Activated naive CD4-positive, alpha-beta T cell treated with anti-CD3 and anti-CD28 coated beads, Interleukin-2, amount 10 ng/mL, durations not matched to agents 7 days and 5 days (primary cell): ENCODE measurements around the gene FGGY.

Experiments
- CTCF ChIA-PET: fragments of 350-600 bp; sonication (Branson Sonifier 250); formaldehyde crosslinking; loops from one replicate; lab custom pipeline; 2021; ENCODE audit warnings: antibody characterized with exemption; lab: Charles Lee
- DNase-seq: peaks from one replicate; pipeline ENCODE4 v3.0.0-alpha.2; 2020
- H3K27ac Mint-ChIP-seq: one replicate; pipeline ENCODE4 v1.8.0; 2021; ENCODE audit warnings: mild to moderate bottlenecking, moderate library complexity, mixed read lengths
- H3K27me3 Mint-ChIP-seq: one replicate; pipeline ENCODE4 v1.8.0; 2021; ENCODE audit warnings: mild to moderate bottlenecking, mixed read lengths
- H3K36me3 Mint-ChIP-seq: one replicate; pipeline ENCODE4 v1.8.0; 2021; ENCODE audit warnings: mixed read lengths
- H3K4me1 Mint-ChIP-seq: one replicate; pipeline ENCODE4 v1.8.0; 2021; ENCODE audit warnings: mixed read lengths
- H3K4me3 Mint-ChIP-seq: one replicate; pipeline ENCODE4 v1.8.0; 2021; ENCODE audit warnings: mild to moderate bottlenecking, moderate library complexity, mixed read lengths
- H3K9me3 Mint-ChIP-seq: one replicate; pipeline ENCODE4 v1.8.0; 2021; ENCODE audit warnings: mixed read lengths

Gene FGGY

DNA sequence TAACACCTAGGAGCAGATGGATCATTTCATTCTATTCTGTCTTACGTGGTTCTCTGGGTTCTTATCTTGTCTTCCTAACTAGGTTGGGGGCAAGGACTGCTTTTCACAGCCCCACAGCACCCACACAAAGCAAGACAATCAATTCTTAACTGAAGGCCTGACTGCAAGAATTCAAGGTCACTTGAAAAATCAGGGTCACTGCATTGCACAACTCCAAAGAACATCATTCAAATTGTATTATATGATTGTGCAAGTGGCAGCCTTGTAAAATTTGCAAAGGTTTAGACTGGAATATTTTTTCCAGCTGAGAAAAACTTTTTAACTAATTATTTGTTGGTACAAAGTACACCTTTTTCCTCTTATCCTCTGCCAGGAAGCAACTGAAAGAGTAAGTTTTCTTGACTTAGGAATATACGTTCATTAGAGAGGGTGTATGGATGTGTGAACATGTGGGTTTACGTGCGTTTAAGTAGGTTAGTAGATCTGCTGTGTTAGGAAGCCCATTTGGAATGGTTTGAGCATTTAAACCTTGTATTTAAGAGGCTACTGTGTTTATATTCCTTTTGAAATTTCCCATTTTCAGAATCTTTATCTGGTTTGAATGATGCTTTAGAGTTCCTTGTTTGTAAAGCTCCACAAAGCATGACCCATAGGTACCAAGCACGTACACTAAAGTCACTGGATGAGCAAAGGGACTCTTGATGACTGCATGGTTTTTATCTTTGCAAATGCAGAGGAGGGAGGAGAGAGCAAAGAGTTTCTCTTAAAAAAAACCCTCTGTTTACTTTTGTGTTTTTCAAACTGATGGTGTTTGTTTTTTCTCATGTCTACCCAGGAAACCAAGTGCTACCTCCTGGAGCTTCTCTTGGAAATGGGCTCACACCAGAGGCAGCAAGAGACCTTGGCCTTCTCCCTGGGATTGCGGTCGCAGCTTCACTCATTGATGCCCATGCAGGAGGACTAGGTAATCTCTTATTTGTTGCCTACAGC lies 214.9 kb downstream of the FGGY start:
- CTCF ChIA-PET = no interaction called here
- no peak overlapping the region for H3K4me3 Mint-ChIP-seq
- no peaks in the 10 kb centered on the region for H3K9me3 Mint-ChIP-seq
- H3K4me1 Mint-ChIP-seq = no peaks in the 10 kb centered on the region
- no peaks in the 10 kb centered on the region for H3K27me3 Mint-ChIP-seq
- no peak overlapping the region for H3K27ac Mint-ChIP-seq
- no peak for DNase-seq
- H3K36me3 Mint-ChIP-seq = no peaks in the 10 kb centered on the region

DNA sequence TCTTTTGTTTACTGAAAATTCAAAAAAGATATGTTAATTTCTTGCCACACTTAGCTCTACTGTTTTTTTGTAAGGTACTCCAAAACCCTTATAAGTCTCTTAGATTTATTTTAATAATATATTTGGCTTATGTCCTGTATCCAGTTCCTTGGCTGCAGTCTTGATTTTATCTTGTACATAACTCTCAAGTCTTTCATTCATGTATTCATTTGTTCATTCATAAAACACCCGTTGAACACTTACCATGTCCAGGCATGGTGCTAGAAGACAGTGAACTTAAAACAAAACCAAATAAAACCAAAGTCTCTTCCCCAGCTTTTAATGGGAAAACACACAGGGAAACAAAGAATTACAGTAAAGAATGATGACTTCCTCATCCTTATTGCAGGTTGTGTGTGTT lies 215.8 kb downstream of the FGGY start:
- DNase-seq = no peak
- Mint-ChIP-seq H3K9me3 (no peaks in the 10 kb centered on the region), H3K27me3 (no peaks in the 10 kb centered on the region), H3K4me3 (no peak overlapping the region), H3K4me1 (no peaks in the 10 kb centered on the region), H3K27ac (no peak overlapping the region), H3K36me3 (no peaks in the 10 kb centered on the region)
- CTCF ChIA-PET = no interaction called here

GRCh38 chr1:59514061-59514909 lies 217.4 kb downstream of the FGGY start:
- H3K9me3 Mint-ChIP-seq = no peaks in the 10 kb centered on the region
- H3K36me3 Mint-ChIP-seq = no peaks in the 10 kb centered on the region
- no peak overlapping the region for H3K27ac Mint-ChIP-seq
- DNase-seq = no peak
- no peaks in the 10 kb centered on the region for H3K4me1 Mint-ChIP-seq
- H3K4me3 Mint-ChIP-seq = no peak overlapping the region
- no peaks in the 10 kb centered on the region for H3K27me3 Mint-ChIP-seq
- CTCF ChIA-PET = no interaction called here

GRCh38 chr1:59516881-59517280 lies 220.0 kb downstream of the FGGY start:
- Mint-ChIP-seq H3K27me3 (no peaks in the 10 kb centered on the region), H3K4me3 (no peak overlapping the region), H3K9me3 (no peaks in the 10 kb centered on the region), H3K4me1 (no peaks in the 10 kb centered on the region), H3K36me3 (no peaks in the 10 kb centered on the region), H3K27ac (no peak overlapping the region)
- CTCF ChIA-PET = no interaction called here
- DNase-seq = no peak

- DNase-seq = no peak
- H3K36me3 Mint-ChIP-seq = no peaks in the 10 kb centered on the region
- no peak overlapping the region for H3K4me3 Mint-ChIP-seq
- no peaks in the 10 kb centered on the region for H3K27me3 Mint-ChIP-seq
- CTCF ChIA-PET = no interaction called here
- H3K4me1 Mint-ChIP-seq = no peaks in the 10 kb centered on the region
- H3K27ac Mint-ChIP-seq = no peak overlapping the region
- H3K9me3 Mint-ChIP-seq = no peaks in the 10 kb centered on the region
Measured at GRCh38 chr1:59520194-59520593, 223.3 kb downstream of the FGGY start.

GRCh38 chr1:59520827-59521418 lies 224.0 kb downstream of the FGGY start:
- no peaks in the 10 kb centered on the region for H3K9me3 Mint-ChIP-seq
- H3K4me3 Mint-ChIP-seq = no peak overlapping the region
- H3K27me3 Mint-ChIP-seq = no peaks in the 10 kb centered on the region
- no peaks in the 10 kb centered on the region for H3K36me3 Mint-ChIP-seq
- H3K27ac Mint-ChIP-seq = no peak overlapping the region
- no peaks in the 10 kb centered on the region for H3K4me1 Mint-ChIP-seq
- CTCF ChIA-PET = no interaction called here
- no peak for DNase-seq

DNA sequence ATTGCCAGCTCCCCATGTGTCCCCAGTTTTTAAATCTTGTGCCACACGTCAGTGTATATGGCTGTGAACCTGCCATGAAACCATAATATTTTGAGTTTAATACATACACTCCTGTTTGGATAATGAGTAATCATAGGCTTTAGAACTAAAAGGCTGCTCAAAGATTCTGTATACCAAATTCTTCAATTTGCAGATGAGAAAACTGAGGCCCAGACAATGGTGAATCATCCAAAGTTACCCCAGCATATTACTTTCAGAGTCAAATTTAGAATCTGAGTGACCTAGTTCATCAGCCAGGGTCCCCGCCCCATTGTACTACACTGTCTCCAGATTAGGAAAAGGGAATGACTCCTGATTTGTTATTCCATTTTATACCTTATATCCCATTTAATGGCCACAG lies 224.6 kb downstream of the FGGY start:
- H3K27ac Mint-ChIP-seq = no peak overlapping the region
- H3K9me3 Mint-ChIP-seq = no peaks in the 10 kb centered on the region
- H3K36me3 Mint-ChIP-seq = no peaks in the 10 kb centered on the region
- no peak overlapping the region for H3K4me3 Mint-ChIP-seq
- no peak for DNase-seq
- H3K27me3 Mint-ChIP-seq = no peaks in the 10 kb centered on the region
- CTCF ChIA-PET = no interaction called here
- no peaks in the 10 kb centered on the region for H3K4me1 Mint-ChIP-seq

- no peaks in the 10 kb centered on the region for H3K4me1 Mint-ChIP-seq
- H3K27ac Mint-ChIP-seq = no peak overlapping the region
- H3K36me3 Mint-ChIP-seq = no peaks in the 10 kb centered on the region
- H3K27me3 Mint-ChIP-seq = no peaks in the 10 kb centered on the region
- CTCF ChIA-PET = no interaction called here
- no peak for DNase-seq
- no peak overlapping the region for H3K4me3 Mint-ChIP-seq
- no peaks in the 10 kb centered on the region for H3K9me3 Mint-ChIP-seq
Measured at GRCh38 chr1:59522925-59523505, 226.1 kb downstream of the FGGY start.

DNA sequence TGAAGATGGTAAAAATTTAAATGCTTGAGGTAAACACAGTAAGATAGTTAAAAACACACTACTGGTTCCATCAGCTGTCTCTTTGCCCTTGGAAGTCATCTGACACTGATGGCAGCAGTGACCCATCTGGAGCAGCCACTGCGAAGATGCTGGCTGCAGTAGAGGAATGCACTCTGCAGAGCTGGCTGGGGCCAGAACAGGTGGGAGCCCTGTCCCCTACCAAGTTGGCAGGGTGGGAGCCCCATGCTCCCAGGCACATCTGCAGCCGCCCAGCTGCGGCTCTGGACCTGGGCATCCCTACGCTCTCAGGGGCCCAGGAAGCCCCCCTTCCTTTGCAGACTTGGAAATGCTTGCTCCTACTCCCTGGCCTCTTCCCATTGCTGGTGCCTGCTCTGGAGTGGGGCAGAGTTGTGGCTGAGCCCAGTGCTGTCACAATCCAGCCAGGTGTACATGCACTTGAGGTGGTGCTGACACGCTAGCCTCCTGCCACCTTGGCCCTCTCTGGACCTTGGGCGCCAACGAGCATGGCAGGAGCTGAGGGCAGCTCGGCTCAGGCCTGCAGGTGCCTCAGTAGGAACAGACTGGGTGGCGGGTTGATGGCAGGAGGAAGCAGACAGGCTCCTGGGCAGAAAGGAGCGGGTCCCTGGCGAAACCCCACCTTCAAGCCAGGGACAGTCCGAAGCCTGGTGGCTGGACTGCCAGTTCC lies 227.0 kb downstream of the FGGY start:
- Mint-ChIP-seq H3K9me3 (no peaks in the 10 kb centered on the region), H3K27me3 (no peaks in the 10 kb centered on the region), H3K27ac (no peak overlapping the region), H3K4me3 (no peak overlapping the region), H3K4me1 (no peaks in the 10 kb centered on the region), H3K36me3 (no peaks in the 10 kb centered on the region)
- no peak for DNase-seq
- CTCF ChIA-PET = interaction anchor here (1.6 kb wide), 1 partner anchor 13 kb away, joined by 3 read pairs; no protein-coding TSS in a partner anchor

DNA sequence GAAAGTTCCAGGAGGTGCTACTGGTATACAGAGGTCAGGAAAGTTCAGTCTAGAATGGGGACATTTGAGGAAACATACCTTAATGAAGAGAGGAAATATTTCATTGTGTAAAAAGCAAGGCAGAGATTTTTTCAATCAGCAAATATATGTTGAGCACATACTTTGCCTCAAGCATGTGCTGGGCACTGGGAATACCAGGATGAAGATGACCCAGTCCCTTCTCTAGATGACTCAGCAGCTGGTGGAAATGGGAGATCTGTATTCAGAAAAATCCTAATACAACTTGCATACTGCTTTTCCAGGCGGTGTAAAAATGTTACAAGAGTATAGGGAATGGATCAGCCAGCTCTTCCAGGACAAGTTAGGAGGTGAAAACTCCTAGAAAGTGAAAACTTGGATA lies 229.3 kb downstream of the FGGY start:
- no peaks in the 10 kb centered on the region for H3K36me3 Mint-ChIP-seq
- no peaks in the 10 kb centered on the region for H3K9me3 Mint-ChIP-seq
- H3K4me1 Mint-ChIP-seq = no peaks in the 10 kb centered on the region
- no peak for DNase-seq
- CTCF ChIA-PET = no interaction called here
- H3K27me3 Mint-ChIP-seq = no peaks in the 10 kb centered on the region
- no peak overlapping the region for H3K4me3 Mint-ChIP-seq
- H3K27ac Mint-ChIP-seq = no peak overlapping the region

DNA sequence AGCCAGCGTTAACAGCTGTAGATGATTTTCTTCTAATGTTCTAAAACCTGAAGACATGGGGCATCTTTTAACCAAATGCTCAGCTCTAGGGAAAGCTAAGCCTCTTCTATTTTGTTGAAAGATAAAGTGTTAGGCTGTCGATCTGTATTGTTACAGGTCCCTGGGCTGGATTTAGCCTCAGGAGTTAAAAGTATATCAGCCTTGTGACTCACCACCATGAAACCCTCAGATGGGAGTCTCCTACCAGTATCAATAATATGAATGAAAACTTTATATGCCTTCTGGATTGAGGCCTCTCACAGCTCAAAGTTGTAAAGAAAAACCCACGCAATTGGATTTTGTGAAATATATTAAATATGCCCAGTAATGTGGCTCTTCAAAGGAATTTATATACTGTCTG lies 231.6 kb downstream of the FGGY start:
- no peak overlapping the region for H3K4me3 Mint-ChIP-seq
- no peaks in the 10 kb centered on the region for H3K36me3 Mint-ChIP-seq
- H3K27me3 Mint-ChIP-seq = no peaks in the 10 kb centered on the region
- no peaks in the 10 kb centered on the region for H3K4me1 Mint-ChIP-seq
- H3K9me3 Mint-ChIP-seq = no peaks in the 10 kb centered on the region
- H3K27ac Mint-ChIP-seq = no peak overlapping the region
- DNase-seq = no peak
- CTCF ChIA-PET = interaction anchor here (0.9 kb wide), 1 partner anchor 231 kb away, joined by 3 read pairs; no protein-coding TSS in a partner anchor

DNA sequence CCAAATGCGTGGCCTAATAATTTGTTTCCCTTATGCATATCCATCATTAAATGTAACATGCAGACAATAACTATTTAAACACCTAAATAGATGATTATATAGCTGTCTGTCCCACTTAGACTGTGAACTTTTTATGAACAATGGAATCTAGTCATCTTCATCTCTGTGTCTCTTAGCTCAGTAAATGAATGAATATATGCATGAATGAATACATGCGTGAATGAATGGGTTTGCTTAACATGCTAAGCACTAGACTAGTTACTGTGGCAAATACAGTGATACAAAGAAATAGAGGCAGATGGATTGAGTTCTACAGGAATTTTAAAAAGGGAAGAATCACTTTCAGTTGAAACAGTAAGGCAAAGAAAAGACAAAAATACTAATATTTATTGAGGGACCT lies 232.0 kb downstream of the FGGY start:
- CTCF ChIA-PET = interaction anchor here (0.9 kb wide), 1 partner anchor 230 kb away, joined by 3 read pairs; no protein-coding TSS in a partner anchor
- H3K4me1 Mint-ChIP-seq = no peaks in the 10 kb centered on the region

DNA sequence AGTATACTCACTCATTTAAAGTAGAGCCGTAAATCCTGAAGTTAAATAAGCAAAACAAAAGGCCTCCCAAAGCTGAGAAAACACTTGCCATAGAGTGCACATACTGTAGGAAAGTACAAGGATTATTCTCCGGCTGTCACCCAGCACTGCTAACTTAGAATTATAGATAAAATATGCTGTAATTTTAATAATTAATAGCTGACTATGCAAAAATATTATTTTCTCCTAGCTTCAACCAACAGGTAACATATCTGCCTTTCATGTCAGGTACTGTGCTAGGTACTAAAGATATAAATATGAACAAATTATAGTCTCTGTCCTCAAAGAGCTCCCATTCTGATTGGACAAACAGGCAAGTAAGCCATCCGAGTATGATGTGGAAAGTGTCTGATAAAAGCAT lies 233.2 kb downstream of the FGGY start:
- Mint-ChIP-seq H3K36me3 (no peaks in the 10 kb centered on the region), H3K4me3 (no peak overlapping the region), H3K4me1 (no peaks in the 10 kb centered on the region), H3K27me3 (peaks cover 4% of the 10 kb centered on the region), H3K27ac (no peak overlapping the region), H3K9me3 (no peaks in the 10 kb centered on the region)
- no peak for DNase-seq
- CTCF ChIA-PET = no interaction called here

More for the DNA sequence above, 232.0 kb downstream of the FGGY start:
- Mint-ChIP-seq H3K27me3 (peaks cover under 1% of the 10 kb centered on the region), H3K27ac (no peak overlapping the region), H3K4me3 (no peak overlapping the region), H3K9me3 (no peaks in the 10 kb centered on the region), H3K36me3 (no peaks in the 10 kb centered on the region)
- DNase-seq = no peak
